HCT116 (cell line): ENCODE data around the gene IMMP2L. TPM values are rescaled to one million over a fixed set of nuclear protein-coding genes. Genes with fewer than 3 reads are reported as not detected.

ENCODE experiments used
- ATAC-seq: fragments of 200-7000 bp; cut with Tn5 transposase; 2 replicates; pipeline ENCODE4 v1.9.1; 2020; ENCODE audit warnings: mild to moderate bottlenecking, moderate library complexity
- BruUV-seq: library from RNA; stranded (reverse); fragments of 400-500 nt; replicated peaks from 2 replicates; lab custom pipeline; 2021; lab: Mats Ljungman, UMichigan
- CTCF ChIA-PET: fragments of 300-600 bp; sonication (Branson Sonifier 250); formaldehyde crosslinking; loops from one replicate; lab custom pipeline; 2021; ENCODE audit warnings: antibody characterized with exemption; lab: Charles Lee
- POLR2A ChIA-PET: fragments of 300-600, 350-600 bp; sonication (Branson Sonifier 250); formaldehyde crosslinking; loops from one replicate; lab custom pipeline; 2021; ENCODE audit warnings: antibody characterized with exemption; lab: Charles Lee
- RAD21 ChIA-PET, 2 experiments: fragments of 300-600 bp; sonication (Branson Sonifier 250); formaldehyde crosslinking; loops; one replicate each; lab custom pipeline; 2023; ENCODE audit warnings: low total read pairs in 2 of 2; ENCODE audit not compliant: uncharacterized antibody in 2 of 2, unreplicated experiment in 2 of 2, low non-redundant PET in 1 of 2; lab: Charles Lee
- DNase-seq: peaks from one replicate; pipeline ENCODE4 v3.0.0-alpha.2; 2010; ENCODE audit warnings: low read depth, low spot score
- H2AFZ ChIP-seq: fragments of 200-600 bp; shearing (Covaris generic), sonication (generic); 2 replicates; pipeline ENCODE4 v1.6.1; 2017; ENCODE audit warnings: low read depth, mixed run types, mixed read lengths, antibody characterized with exemption, low read length; ENCODE audit not compliant: poor library complexity, severe bottlenecking
- H3K27ac ChIP-seq: 2 replicates; pipeline ENCODE4 v1.5.1; 2012; ENCODE audit warnings: low read depth, low read length
- H3K27me3 ChIP-seq: fragments of 200-600 bp; sonication (generic); 2 replicates; pipeline ENCODE4 v1.6.1; 2016; ENCODE audit warnings: mixed run types, low read length, mixed read lengths; ENCODE audit not compliant: insufficient read depth
- H3K36me3 ChIP-seq, 2 experiments: fragments of 200-500 bp in 1 of 2; fragments of 200-600 bp in 1 of 2; sonication (Bioruptor generic) in 1 of 2; sonication (generic) in 1 of 2; 2 replicates each; pipeline versions ENCODE4 v1.5.1 to v1.6.1; 2014 to 2016; ENCODE audit warnings: low read length in 2 of 2, inconsistent platforms in 1 of 2, mixed read lengths in 1 of 2, mixed run types in 1 of 2; ENCODE audit not compliant: insufficient read depth in 2 of 2, control insufficient read depth in 1 of 2
- H3K4me1 ChIP-seq, 2 experiments: fragments of 200-600 bp in 1 of 2; sonication (generic) in 1 of 2; 2 replicates each; pipeline versions ENCODE4 v1.5.1 to v1.6.1; 2012 to 2017; ENCODE audit warnings: low read length in 2 of 2, inconsistent platforms in 1 of 2, mild to moderate bottlenecking in 1 of 2, mixed read lengths in 1 of 2, mixed run types in 1 of 2, moderate library complexity in 1 of 2; ENCODE audit not compliant: insufficient read depth in 2 of 2, control insufficient read depth in 1 of 2
- H3K4me2 ChIP-seq: fragments of 200-600 bp; sonication (generic); 2 replicates; pipeline ENCODE4 v1.6.1; 2017; ENCODE audit warnings: mixed run types, low read length, mixed read lengths
- H3K4me3 ChIP-seq, 2 experiments: fragments of 200-600 bp in 1 of 2; sonication (generic) in 1 of 2; replicated peaks in 1 of 2; 2 replicates each; pipeline ENCODE4 v1.5.1; 2011 to 2016; ENCODE audit warnings: low read length in 2 of 2, control low read depth in 1 of 2, low read depth in 1 of 2, mild to moderate bottlenecking in 1 of 2, mixed read lengths in 1 of 2, mixed run types in 1 of 2
- H3K79me2 ChIP-seq: fragments of 200-600 bp; sonication (generic); 2 replicates; pipeline ENCODE4 v1.6.1; 2017; ENCODE audit warnings: mild to moderate bottlenecking, mixed run types, low read length, moderate library complexity, mixed read lengths; ENCODE audit not compliant: insufficient read depth
- H3K9ac ChIP-seq: fragments of 200-600 bp; sonication (generic); 2 replicates; pipeline ENCODE4 v1.6.1; 2016; ENCODE audit warnings: low read length, mixed read lengths
- H3K9me2 ChIP-seq: fragments of 200-600 bp; sonication (generic), shearing (Covaris generic); 2 replicates; pipeline ENCODE4 v1.6.1; 2017; ENCODE audit warnings: mixed run types, mild to moderate bottlenecking, moderate library complexity; ENCODE audit not compliant: insufficient read depth
- H3K9me3 ChIP-seq, 2 experiments: fragments of 200-500 bp in 1 of 2; fragments of 200-600 bp in 1 of 2; sonication (Bioruptor generic) in 1 of 2; sonication (generic) in 1 of 2; 2 replicates each; pipeline ENCODE4 v1.6.1; 2014 to 2017; ENCODE audit warnings: low read length in 2 of 2, mixed read lengths in 2 of 2, inconsistent platforms in 1 of 2, low read depth in 1 of 2, mild to moderate bottlenecking in 1 of 2, mixed run types in 1 of 2, moderate library complexity in 1 of 2; ENCODE audit not compliant: control insufficient read depth in 1 of 2, insufficient read depth in 1 of 2
- H4K20me1 ChIP-seq: fragments of 200-600 bp; sonication (generic), shearing (Covaris generic); 2 replicates; pipeline ENCODE4 v1.6.1; 2017; ENCODE audit warnings: mixed run types, mild to moderate bottlenecking, moderate library complexity; ENCODE audit not compliant: insufficient read depth
- CBX3 ChIP-seq: IDR thresholded peaks from 2 replicates; pipeline ENCODE4 v1.6.1; 2012; ENCODE audit warnings: low read depth
- CEBPB ChIP-seq: IDR thresholded peaks from 2 replicates; pipeline ENCODE4 v1.6.1; 2012; ENCODE audit warnings: low read depth
- EGR1 ChIP-seq: IDR thresholded peaks from 2 replicates; pipeline ENCODE4 v1.6.1; 2012; ENCODE audit warnings: low read depth
- ELF1 ChIP-seq: IDR thresholded peaks from 2 replicates; pipeline ENCODE4 v1.6.1; 2012; ENCODE audit warnings: low read depth, borderline replicate concordance
- EZH2 ChIP-seq: fragments of 200-600 bp; sonication (generic); IDR thresholded peaks from 2 replicates; pipeline ENCODE4 v1.6.1; 2017; ENCODE audit warnings: antibody characterized with exemption, mixed run types
- EZH2phosphoT487 ChIP-seq: fragments of 200-600 bp; IDR thresholded peaks from 2 replicates; pipeline ENCODE4 v1.6.1; 2018; ENCODE audit warnings: antibody characterized with exemption, borderline replicate concordance
- FOSL1 ChIP-seq: IDR thresholded peaks from 2 replicates; pipeline ENCODE4 v1.6.1; 2012; ENCODE audit warnings: low read depth
- POLR2AphosphoS5 ChIP-seq: IDR thresholded peaks from 2 replicates; pipeline ENCODE4 v1.6.1; 2011; ENCODE audit warnings: mild to moderate bottlenecking, low read depth, low read length, moderate library complexity
- SIN3A ChIP-seq: IDR thresholded peaks from 2 replicates; pipeline ENCODE4 v1.6.1; 2012; ENCODE audit warnings: low read depth
- SP1 ChIP-seq: IDR thresholded peaks from 2 replicates; pipeline ENCODE4 v1.6.1; 2012; ENCODE audit warnings: low read depth
- SRF ChIP-seq: IDR thresholded peaks from 2 replicates; pipeline ENCODE4 v1.6.1; 2012; ENCODE audit warnings: low read depth
- YY1 ChIP-seq: IDR thresholded peaks from 2 replicates; pipeline ENCODE4 v1.6.1; 2011; ENCODE audit warnings: low read length, low read depth, moderate library complexity, mild to moderate bottlenecking; ENCODE audit not compliant: insufficient replicate concordance; ENCODE audit errors: extremely low read depth
- ZBTB33 ChIP-seq: IDR thresholded peaks from 2 replicates; pipeline ENCODE4 v1.6.1; 2011; ENCODE audit warnings: mild to moderate bottlenecking, low read length, moderate library complexity; ENCODE audit not compliant: insufficient replicate concordance; ENCODE audit errors: extremely low read depth
- ZNF274 ChIP-seq: fragments of 200-500 bp; sonication (Bioruptor generic); IDR thresholded peaks from 2 replicates; pipeline ENCODE4 v1.6.1; 2014; ENCODE audit warnings: mild to moderate bottlenecking, low read depth, low read length, inconsistent platforms
- intact Hi-C: fragments of 100-400 bp; cut with micrococcal nuclease; formaldehyde crosslinking; loops from 2 replicates; pipeline ENCODE4 v1.10.0; 2022
- total RNA-seq: library from RNA; stranded (reverse); gene quantifications from one replicate; pipeline ENCODE4 v1.2.1, GENCODE V29; 2021; ENCODE audit not compliant: unreplicated experiment
- TF ChIP-seq, protein P1 (sequence below): IDR thresholded peaks from 2 replicates; pipeline ENCODE4 v1.6.1; 2012; ENCODE audit warnings: low read depth
- TF ChIP-seq, protein P2 (sequence below): IDR thresholded peaks from 2 replicates; pipeline ENCODE4 v1.6.1; 2012
- TF ChIP-seq, protein P3 (sequence below): IDR thresholded peaks from 2 replicates; pipeline ENCODE4 v1.6.1; 2012

IMMP2L gene
- total RNA-seq, 1 experiment from 2014 or later: 21.1 TPM

- Histone ChIP-seq H3K79me2 (no peaks in the 10 kb centered on the region), H3K4me3 (no peak overlapping the region), H2AFZ (no peak overlapping the region), H4K20me1 (no peaks in the 10 kb centered on the region), H3K27ac (no peak overlapping the region), H3K9me2 (no peaks in the 10 kb centered on the region), H3K9ac (no peak overlapping the region), H3K27me3 (no peaks in the 10 kb centered on the region), H3K4me1 (no peaks in the 10 kb centered on the region), H3K36me3 (no peaks in the 10 kb centered on the region), H3K9me3 (no peaks in the 10 kb centered on the region), H3K4me2 (no peak overlapping the region)
- ChIA-PET POLR2A (no interaction called here), CTCF (no interaction called here), RAD21 (no interaction called here)
- intact Hi-C loops: no loop called here
- TF ChIP-seq FOSL1 (no peak), ZBTB33 (no peak), SRF (no peak), ZNF274 (no peak), ELF1 (no peak), EGR1 (no peak), POLR2AphosphoS5 (no peak), SP1 (no peak), SIN3A (no peak), EZH2 (no peak), EZH2phosphoT487 (no peak), YY1 (no peak), CBX3 (no peak), CEBPB (no peak)
- TF ChIP-seq, protein P1, sequence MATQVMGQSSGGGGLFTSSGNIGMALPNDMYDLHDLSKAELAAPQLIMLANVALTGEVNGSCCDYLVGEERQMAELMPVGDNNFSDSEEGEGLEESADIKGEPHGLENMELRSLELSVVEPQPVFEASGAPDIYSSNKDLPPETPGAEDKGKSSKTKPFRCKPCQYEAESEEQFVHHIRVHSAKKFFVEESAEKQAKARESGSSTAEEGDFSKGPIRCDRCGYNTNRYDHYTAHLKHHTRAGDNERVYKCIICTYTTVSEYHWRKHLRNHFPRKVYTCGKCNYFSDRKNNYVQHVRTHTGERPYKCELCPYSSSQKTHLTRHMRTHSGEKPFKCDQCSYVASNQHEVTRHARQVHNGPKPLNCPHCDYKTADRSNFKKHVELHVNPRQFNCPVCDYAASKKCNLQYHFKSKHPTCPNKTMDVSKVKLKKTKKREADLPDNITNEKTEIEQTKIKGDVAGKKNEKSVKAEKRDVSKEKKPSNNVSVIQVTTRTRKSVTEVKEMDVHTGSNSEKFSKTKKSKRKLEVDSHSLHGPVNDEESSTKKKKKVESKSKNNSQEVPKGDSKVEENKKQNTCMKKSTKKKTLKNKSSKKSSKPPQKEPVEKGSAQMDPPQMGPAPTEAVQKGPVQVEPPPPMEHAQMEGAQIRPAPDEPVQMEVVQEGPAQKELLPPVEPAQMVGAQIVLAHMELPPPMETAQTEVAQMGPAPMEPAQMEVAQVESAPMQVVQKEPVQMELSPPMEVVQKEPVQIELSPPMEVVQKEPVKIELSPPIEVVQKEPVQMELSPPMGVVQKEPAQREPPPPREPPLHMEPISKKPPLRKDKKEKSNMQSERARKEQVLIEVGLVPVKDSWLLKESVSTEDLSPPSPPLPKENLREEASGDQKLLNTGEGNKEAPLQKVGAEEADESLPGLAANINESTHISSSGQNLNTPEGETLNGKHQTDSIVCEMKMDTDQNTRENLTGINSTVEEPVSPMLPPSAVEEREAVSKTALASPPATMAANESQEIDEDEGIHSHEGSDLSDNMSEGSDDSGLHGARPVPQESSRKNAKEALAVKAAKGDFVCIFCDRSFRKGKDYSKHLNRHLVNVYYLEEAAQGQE: no peak
- TF ChIP-seq, protein P2, sequence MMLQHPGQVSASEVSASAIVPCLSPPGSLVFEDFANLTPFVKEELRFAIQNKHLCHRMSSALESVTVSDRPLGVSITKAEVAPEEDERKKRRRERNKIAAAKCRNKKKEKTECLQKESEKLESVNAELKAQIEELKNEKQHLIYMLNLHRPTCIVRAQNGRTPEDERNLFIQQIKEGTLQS: no peak
- TF ChIP-seq, protein P3, sequence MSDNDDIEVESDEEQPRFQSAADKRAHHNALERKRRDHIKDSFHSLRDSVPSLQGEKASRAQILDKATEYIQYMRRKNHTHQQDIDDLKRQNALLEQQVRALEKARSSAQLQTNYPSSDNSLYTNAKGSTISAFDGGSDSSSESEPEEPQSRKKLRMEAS: no peak
- BruUV-seq: no TSS peak
- ATAC-seq: no peak
- no peak for DNase-seq
Measured at GRCh38 chr7:111059833-111060232, 502.5 kb downstream of the IMMP2L start.
